ENCODE data around the gene CCDC148.

CCDC148 gene

GRCh38 chr2:158385646-158386045, 70.9 kb downstream of the CCDC148 start:
- TF ChIP-seq REST (IDR thresholded peaks at IDR 0.05; ENCODE audit: insufficient read depth in 1 of 2, low read depth in 2 of 2, low read length in 2 of 2) (no peak), POLR2AphosphoS5 (IDR thresholded peaks at IDR 0.05; ENCODE audit: low read depth, low read length) (no peak), SIN3A (IDR thresholded peaks at IDR 0.05; ENCODE audit: borderline replicate concordance, insufficient read depth, low read length) (no peak), TAF1 (IDR thresholded peaks at IDR 0.05; ENCODE audit: borderline replicate concordance, insufficient read depth, low read length) (no peak), FOXP2 (optimal IDR thresholded peaks at IDR 0.05; ENCODE audit: borderline replicate concordance, extremely low read depth, extremely low read length, insufficient read depth) (no peak)

GRCh38 chr2:158381978-158382377, 74.6 kb downstream of the CCDC148 start:
- TF ChIP-seq FOXP2 (optimal IDR thresholded peaks at IDR 0.05; ENCODE audit: borderline replicate concordance, extremely low read depth, extremely low read length, insufficient read depth) (no peak), POLR2AphosphoS5 (IDR thresholded peaks at IDR 0.05; ENCODE audit: low read depth, low read length) (no peak), TAF1 (IDR thresholded peaks at IDR 0.05; ENCODE audit: borderline replicate concordance, insufficient read depth, low read length) (no peak), SIN3A (IDR thresholded peaks at IDR 0.05; ENCODE audit: borderline replicate concordance, insufficient read depth, low read length) (no peak), REST (IDR thresholded peaks at IDR 0.05; ENCODE audit: insufficient read depth in 1 of 2, low read depth in 2 of 2, low read length in 2 of 2) (no peak)

- TF ChIP-seq TAF1 (IDR thresholded peaks at IDR 0.05; ENCODE audit: borderline replicate concordance, insufficient read depth, low read length), result no peak
- TF ChIP-seq POLR2AphosphoS5 (IDR thresholded peaks at IDR 0.05; ENCODE audit: low read depth, low read length), result no peak
- TF ChIP-seq REST (IDR thresholded peaks at IDR 0.05; ENCODE audit: insufficient read depth in 1 of 2, low read depth in 2 of 2, low read length in 2 of 2), result no peak
- TF ChIP-seq FOXP2 (optimal IDR thresholded peaks at IDR 0.05; ENCODE audit: borderline replicate concordance, extremely low read depth, extremely low read length, insufficient read depth), result no peak
- no peak for TF ChIP-seq SIN3A (IDR thresholded peaks at IDR 0.05; ENCODE audit: borderline replicate concordance, insufficient read depth, low read length)
These were observed 75.3 kb downstream of the CCDC148 start for GRCh38 chr2:158381205-158381604.

GRCh38 chr2:158380746-158381145, 75.8 kb downstream of the CCDC148 start:
- TF ChIP-seq FOXP2 (optimal IDR thresholded peaks at IDR 0.05; ENCODE audit: borderline replicate concordance, extremely low read depth, extremely low read length, insufficient read depth) (no peak), POLR2AphosphoS5 (IDR thresholded peaks at IDR 0.05; ENCODE audit: low read depth, low read length) (no peak), TAF1 (IDR thresholded peaks at IDR 0.05; ENCODE audit: borderline replicate concordance, insufficient read depth, low read length) (no peak), SIN3A (IDR thresholded peaks at IDR 0.05; ENCODE audit: borderline replicate concordance, insufficient read depth, low read length) (no peak), REST (IDR thresholded peaks at IDR 0.05; ENCODE audit: insufficient read depth in 1 of 2, low read depth in 2 of 2, low read length in 2 of 2) (no peak)

GRCh38 chr2:158378926-158379325, 77.6 kb downstream of the CCDC148 start:
- TF ChIP-seq SIN3A (IDR thresholded peaks at IDR 0.05; ENCODE audit: borderline replicate concordance, insufficient read depth, low read length), result no peak
- no peak for TF ChIP-seq POLR2AphosphoS5 (IDR thresholded peaks at IDR 0.05; ENCODE audit: low read depth, low read length)
- no peak for TF ChIP-seq FOXP2 (optimal IDR thresholded peaks at IDR 0.05; ENCODE audit: borderline replicate concordance, extremely low read depth, extremely low read length, insufficient read depth)
- no peak for TF ChIP-seq TAF1 (IDR thresholded peaks at IDR 0.05; ENCODE audit: borderline replicate concordance, insufficient read depth, low read length)
- TF ChIP-seq REST (IDR thresholded peaks at IDR 0.05; ENCODE audit: insufficient read depth in 1 of 2, low read depth in 2 of 2, low read length in 2 of 2), result no peak
